Prostate gland (tissue), 2 donors: ENCODE results near the gene SETBP1.

ENCODE experiments used
- CTCF ChIP-seq, 4 experiments: fragments of 200-600 bp in 2 of 4; fragments of 450-650 bp in 2 of 4; sonication (generic) in 2 of 4; IDR thresholded peaks; 1 replicate in 3 of 4; 2 replicates in 1 of 4; pipeline ENCODE4 v1.5.1; 2016 to 2019; ENCODE audit warnings: antibody characterized with exemption in 4 of 4, mild to moderate bottlenecking in 2 of 4, moderate library complexity in 2 of 4
- POLR2A ChIP-seq: fragments of 450-650 bp; IDR thresholded peaks from one replicate; pipeline ENCODE4 v1.6.1; 2016; ENCODE audit warnings: antibody characterized with exemption, mild to moderate bottlenecking
- POLR2AphosphoS5 ChIP-seq: sonication (generic); formaldehyde crosslinking; IDR thresholded peaks from one replicate; pipeline ENCODE4 v1.6.1; 2017; ENCODE audit warnings: antibody characterized with exemption

DNA sequence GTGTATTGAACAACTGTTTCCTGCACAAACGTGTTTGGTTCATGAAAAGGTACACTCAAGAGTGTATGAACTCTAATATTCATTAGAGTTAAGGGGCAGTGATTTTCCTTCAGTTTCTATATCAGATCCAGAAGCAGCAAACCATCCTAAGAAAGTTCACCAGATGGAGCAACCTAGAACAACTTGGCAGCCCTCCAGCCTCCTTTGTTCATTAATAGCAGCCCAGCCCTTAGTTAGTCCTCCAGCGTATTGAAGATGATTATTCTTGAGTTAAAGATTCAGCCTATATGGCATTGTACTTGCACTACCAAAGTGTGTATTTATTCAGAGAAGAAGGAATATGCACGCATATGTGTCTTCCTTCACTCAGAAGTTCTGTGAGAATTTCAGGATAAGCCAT is 365.5 kb downstream of the SETBP1 start:
- no peak for TF ChIP-seq POLR2A
- no peak for TF ChIP-seq POLR2AphosphoS5
- no peak for TF ChIP-seq CTCF (IDR thresholded peaks at IDR 0.05)
